ENCODE data around the gene ARHGEF11.

ARHGEF11 gene

GRCh38 chr1:156999596-157000320 lies 45.8 kb downstream of the ARHGEF11 start:
- no peak for DNase-seq

GRCh38 chr1:156998840-156999500 lies 46.6 kb downstream of the ARHGEF11 start:
- no peak for DNase-seq

GRCh38 chr1:156998301-156998700 lies 47.2 kb downstream of the ARHGEF11 start:
- DNase-seq: no peak

GRCh38 chr1:156995412-156995811 lies 50.1 kb downstream of the ARHGEF11 start:
- DNase-seq: no peak

- DNase-seq: no peak
These were observed 51.3 kb downstream of the ARHGEF11 start for GRCh38 chr1:156994277-156994676.

- DNase-seq: no peak
These were observed 52.0 kb downstream of the ARHGEF11 start for GRCh38 chr1:156993426-156994147.

GRCh38 chr1:156992215-156992614 lies 53.3 kb downstream of the ARHGEF11 start:
- DNase-seq: no peak

- no peak for DNase-seq
These were observed 57.8 kb downstream of the ARHGEF11 start for GRCh38 chr1:156987715-156988114.

- no peak for DNase-seq
These were observed 65.0 kb downstream of the ARHGEF11 start for GRCh38 chr1:156980551-156980950.

GRCh38 chr1:156975084-156975483 lies 70.5 kb downstream of the ARHGEF11 start:
- DNase-seq: no peak

- no peak for DNase-seq
These were observed 72.1 kb downstream of the ARHGEF11 start for GRCh38 chr1:156973417-156973816.

- no peak for DNase-seq
These were observed 75.5 kb downstream of the ARHGEF11 start for GRCh38 chr1:156970017-156970416.

- DNase-seq: no peak
These were observed 76.0 kb downstream of the ARHGEF11 start for GRCh38 chr1:156969496-156969895.

- no peak for DNase-seq
These were observed 81.1 kb downstream of the ARHGEF11 start for GRCh38 chr1:156964441-156964840.

GRCh38 chr1:156963621-156964020 lies 81.9 kb downstream of the ARHGEF11 start:
- DNase-seq: peak; percentile 69

GRCh38 chr1:156961709-156962108 lies 83.8 kb downstream of the ARHGEF11 start:
- peak; percentile 23 for DNase-seq

- no peak for DNase-seq
These were observed 85.6 kb downstream of the ARHGEF11 start for GRCh38 chr1:156959925-156960324.

GRCh38 chr1:156959414-156959813 lies 86.1 kb downstream of the ARHGEF11 start:
- DNase-seq: no peak

GRCh38 chr1:156958247-156958714 lies 87.3 kb downstream of the ARHGEF11 start:
- DNase-seq: no peak

GRCh38 chr1:156957634-156958033 lies 87.9 kb downstream of the ARHGEF11 start:
- DNase-seq: no peak

- no peak for DNase-seq
These were observed 89.2 kb downstream of the ARHGEF11 start for GRCh38 chr1:156956333-156956732.

- DNase-seq: no peak
These were observed 92.0 kb downstream of the ARHGEF11 start for GRCh38 chr1:156953571-156953970.

- no peak for DNase-seq
These were observed 94.2 kb downstream of the ARHGEF11 start for GRCh38 chr1:156951371-156951770.

GRCh38 chr1:156949127-156949526 lies 96.4 kb downstream of the ARHGEF11 start:
- no peak for DNase-seq
